Mesendoderm (in vitro differentiated cells): ENCODE results near the gene ABLIM1.

Source experiments
- DNase-seq: peaks from one replicate; pipeline ENCODE4 v3.0.0; 2013
- H2AK5ac ChIP-seq: 2 replicates; pipeline ENCODE4 v1.6.1; 2013; ENCODE audit warnings: low read length, inconsistent platforms
- H2BK120ac ChIP-seq: 2 replicates; pipeline ENCODE4 v1.6.1; 2013; ENCODE audit warnings: low read depth, mild to moderate bottlenecking, low read length, moderate library complexity, mixed read lengths
- H2BK15ac ChIP-seq: replicated peaks from 2 replicates; pipeline ENCODE4 v1.6.1; 2013; ENCODE audit warnings: low read depth, mild to moderate bottlenecking, moderate library complexity
- H2BK5ac ChIP-seq: 2 replicates; pipeline ENCODE4 v1.6.1; 2013; ENCODE audit warnings: low read length, inconsistent platforms
- H3K18ac ChIP-seq: 2 replicates; pipeline ENCODE4 v1.6.1; 2013; ENCODE audit warnings: mild to moderate bottlenecking, low read length, mixed read lengths
- H3K23ac ChIP-seq: one replicate; pipeline ENCODE4 v1.6.1; 2013; ENCODE audit warnings: low read length
- H3K27ac ChIP-seq: 2 replicates; pipeline ENCODE4 v1.5.1; 2013; ENCODE audit warnings: low read depth, mild to moderate bottlenecking, inconsistent platforms, low read length, moderate library complexity
- H3K27me3 ChIP-seq: 2 replicates; pipeline ENCODE4 v1.6.1; 2013; ENCODE audit warnings: low read length, control low read depth, mild to moderate bottlenecking, inconsistent platforms; ENCODE audit not compliant: insufficient read depth, poor library complexity
- H3K36me3 ChIP-seq: 2 replicates; pipeline ENCODE4 v1.6.1; 2013; ENCODE audit warnings: low read length, inconsistent platforms; ENCODE audit not compliant: control insufficient read depth, insufficient read depth
- H3K4ac ChIP-seq: one replicate; pipeline ENCODE4 v1.6.1; 2013; ENCODE audit warnings: low read depth, mild to moderate bottlenecking, low read length, moderate library complexity
- H3K4me1 ChIP-seq: 2 replicates; pipeline ENCODE4 v1.6.1; 2013; ENCODE audit warnings: low read depth, low read length, inconsistent platforms; ENCODE audit not compliant: control insufficient read depth
- H3K4me2 ChIP-seq: 2 replicates; pipeline ENCODE4 v1.6.1; 2013; ENCODE audit warnings: low read length
- H3K4me3 ChIP-seq: 2 replicates; pipeline ENCODE4 v1.5.1; 2013; ENCODE audit warnings: mild to moderate bottlenecking, low read length
- H3K56ac ChIP-seq: one replicate; pipeline ENCODE4 v1.6.1; 2013; ENCODE audit warnings: low read length
- H3K79me1 ChIP-seq: 2 replicates; pipeline ENCODE4 v1.6.1; 2013; ENCODE audit warnings: low read length, inconsistent platforms
- H3K79me2 ChIP-seq: 2 replicates; pipeline ENCODE4 v1.6.1; 2013; ENCODE audit warnings: mild to moderate bottlenecking, low read length; ENCODE audit not compliant: control insufficient read depth, insufficient read depth
- H3K9ac ChIP-seq: 2 replicates; pipeline ENCODE4 v1.6.1; 2013; ENCODE audit warnings: low read length, inconsistent platforms
- H4K5ac ChIP-seq: one replicate; pipeline ENCODE4 v1.6.1; 2013; ENCODE audit warnings: low read length
- H4K8ac ChIP-seq: one replicate; pipeline ENCODE4 v1.6.1; 2013; ENCODE audit warnings: low read depth, mild to moderate bottlenecking, control low read depth, low read length, moderate library complexity
- WGBS: extraction: QIAGEN DNeasy Blood & Tissue Kit; methylation state at CpG from one replicate; pipeline ENCODE4 v1.1.7; 2013; ENCODE audit warnings: low lambda C conversion rate, missing lambda C conversion rate; ENCODE audit not compliant: insufficient coverage; ENCODE audit errors: extremely low coverage; 5-methylcytosine and 5-hydroxymethylcytosine counted together

Gene ABLIM1

GRCh38 chr10:114632869-114633715 lies 25.0 kb downstream of the ABLIM1 start:
- Histone ChIP-seq H3K4me2 (no peak overlapping the region), H3K36me3 (no peaks in the 10 kb centered on the region), H3K9ac (no peak overlapping the region), H3K4me1 (no peaks in the 10 kb centered on the region), H3K4me3 (no peak overlapping the region), H3K18ac (no peak overlapping the region), H3K4ac (no peak overlapping the region), H4K8ac (no peak overlapping the region), H3K27me3 (no peaks in the 10 kb centered on the region), H3K27ac (peak overlapping the region; percentile 2), H3K79me1 (no peaks in the 10 kb centered on the region), H3K79me2 (no peaks in the 10 kb centered on the region), H2BK5ac (no peak overlapping the region), H4K5ac (no peak overlapping the region), H2AK5ac (no peak overlapping the region), H3K56ac (peak overlapping the region; percentile 2), H2BK15ac (no peak overlapping the region), H2BK120ac (no peak overlapping the region), H3K23ac (no peak overlapping the region)
- peak; percentile 91 for DNase-seq
- WGBS = no CpG with 5 or more reads among the region's 13 CpGs

DNA sequence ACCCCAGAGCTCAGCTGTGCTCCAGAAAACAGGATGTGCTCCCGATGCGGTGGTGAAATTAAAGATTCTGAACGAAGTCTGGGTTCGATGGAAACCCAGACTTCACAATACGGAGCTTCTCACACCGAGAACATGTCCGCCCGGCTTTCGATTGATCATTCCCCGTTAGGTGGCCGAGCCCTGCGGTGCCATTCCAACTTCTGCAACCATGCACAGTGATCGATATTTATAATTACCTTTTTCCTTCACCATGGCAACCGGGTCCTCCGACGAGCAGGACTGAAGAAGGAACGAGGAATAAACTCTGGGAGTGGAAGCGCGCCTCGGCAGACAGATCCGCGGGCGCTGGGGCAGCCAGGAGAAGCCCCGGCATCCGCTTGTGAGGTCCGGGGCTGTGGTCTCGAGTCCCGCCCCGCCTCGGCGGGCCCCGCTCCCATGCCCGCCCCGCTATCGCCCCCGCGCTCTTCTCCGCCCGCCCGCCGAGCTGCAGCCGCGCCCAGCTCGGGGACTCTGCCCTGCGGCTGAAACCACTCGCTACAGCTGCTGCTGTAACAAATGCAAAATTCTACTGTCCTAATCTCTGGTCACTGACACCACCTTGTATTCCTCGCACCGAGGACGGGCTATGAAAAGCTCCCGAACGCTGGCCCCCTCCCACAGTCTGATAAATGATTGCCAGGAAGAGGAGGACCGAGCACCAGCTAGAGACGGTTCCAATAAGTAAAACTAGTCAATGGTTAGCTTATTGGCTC lies 26.2 kb downstream of the ABLIM1 start:
- peak overlapping the region; percentile 63 for H3K18ac ChIP-seq
- no peak overlapping the region for H2BK120ac ChIP-seq
- peak overlapping the region; percentile 27 for H3K4me3 ChIP-seq
- H3K79me2 ChIP-seq = no peaks in the 10 kb centered on the region
- WGBS = no CpG with 5 or more reads among the region's 53 CpGs
- H3K4me1 ChIP-seq = no peaks in the 10 kb centered on the region
- H3K36me3 ChIP-seq = no peaks in the 10 kb centered on the region
- H3K23ac ChIP-seq = no peak overlapping the region
- H3K27ac ChIP-seq = no peak overlapping the region
- H3K27me3 ChIP-seq = no peaks in the 10 kb centered on the region
- no peak overlapping the region for H2BK5ac ChIP-seq
- no peak overlapping the region for H4K8ac ChIP-seq
- DNase-seq = peak; percentile 73
- H2BK15ac ChIP-seq = no peak overlapping the region
- H3K4me2 ChIP-seq = peak overlapping the region; percentile 66
- H2AK5ac ChIP-seq = no peak overlapping the region
- H3K79me1 ChIP-seq = no peaks in the 10 kb centered on the region
- no peak overlapping the region for H3K4ac ChIP-seq
- H3K9ac ChIP-seq = peak overlapping the region; percentile 9
- peak overlapping the region; percentile 38 for H3K56ac ChIP-seq
- H4K5ac ChIP-seq = no peak overlapping the region

GRCh38 chr10:114631090-114631665 lies 26.9 kb downstream of the ABLIM1 start:
- H3K79me1 ChIP-seq = no peaks in the 10 kb centered on the region
- H3K56ac ChIP-seq = no peak overlapping the region
- H4K8ac ChIP-seq = no peak overlapping the region
- H2BK5ac ChIP-seq = no peak overlapping the region
- H2BK15ac ChIP-seq = no peak overlapping the region
- no peaks in the 10 kb centered on the region for H3K79me2 ChIP-seq
- H3K4me3 ChIP-seq = no peak overlapping the region
- no peaks in the 10 kb centered on the region for H3K36me3 ChIP-seq
- H2AK5ac ChIP-seq = no peak overlapping the region
- no peak overlapping the region for H4K5ac ChIP-seq
- peak overlapping the region; percentile 66 for H3K4me2 ChIP-seq
- H2BK120ac ChIP-seq = no peak overlapping the region
- H3K27ac ChIP-seq = no peak overlapping the region
- WGBS = no CpG with 5 or more reads among the region's 9 CpGs
- H3K27me3 ChIP-seq = no peaks in the 10 kb centered on the region
- no peak for DNase-seq
- no peaks in the 10 kb centered on the region for H3K4me1 ChIP-seq
- no peak overlapping the region for H3K23ac ChIP-seq
- H3K18ac ChIP-seq = no peak overlapping the region
- no peak overlapping the region for H3K4ac ChIP-seq
- H3K9ac ChIP-seq = peak overlapping the region; percentile 9

DNA sequence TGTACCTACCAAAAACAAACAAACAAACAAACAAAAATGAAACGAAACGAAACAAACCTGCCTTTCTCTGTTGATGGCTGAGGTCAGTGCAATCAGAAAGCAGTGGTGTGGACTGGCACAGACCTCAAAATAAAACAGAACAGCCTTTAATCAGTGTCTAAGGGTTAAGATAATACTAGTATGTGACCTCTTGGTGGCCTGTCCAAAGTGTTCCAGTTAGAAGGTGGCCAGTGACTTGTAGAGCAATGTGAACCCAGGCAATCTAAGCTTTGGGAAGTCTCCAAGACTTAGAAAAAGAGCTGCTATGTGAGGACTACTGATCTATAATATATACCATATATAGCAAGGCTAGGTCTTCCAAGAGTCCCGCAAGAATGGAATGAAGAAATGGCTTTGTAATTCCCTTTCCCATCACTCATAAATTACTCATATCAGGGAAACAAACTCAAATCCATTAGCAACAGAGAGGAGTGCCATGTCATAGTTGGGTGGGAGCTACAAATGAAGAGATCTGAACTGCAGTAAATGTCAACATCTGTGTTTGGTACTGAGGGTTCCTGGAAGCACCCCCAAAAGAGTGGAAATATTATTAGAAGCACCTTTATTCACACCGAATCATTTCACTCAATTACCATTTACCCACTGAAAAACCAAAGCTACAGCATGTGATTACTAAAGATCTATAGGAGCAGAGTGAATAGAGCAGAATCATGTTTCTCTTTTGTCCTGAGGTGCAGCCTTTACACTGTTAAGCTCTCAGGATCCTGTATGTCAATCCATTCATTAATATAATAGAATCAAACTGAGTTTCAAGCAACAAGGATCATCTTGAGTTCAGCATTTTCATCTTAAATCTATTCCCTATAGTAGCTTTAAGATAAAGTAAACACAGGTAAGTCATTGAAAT lies 28.0 kb downstream of the ABLIM1 start:
- no peaks in the 10 kb centered on the region for H3K36me3 ChIP-seq
- no peak overlapping the region for H3K4me3 ChIP-seq
- no peak overlapping the region for H3K23ac ChIP-seq
- no peak overlapping the region for H3K56ac ChIP-seq
- WGBS = no CpG with 5 or more reads among the region's 4 CpGs
- no peak overlapping the region for H2AK5ac ChIP-seq
- DNase-seq = no peak
- no peaks in the 10 kb centered on the region for H3K4me1 ChIP-seq
- H2BK120ac ChIP-seq = no peak overlapping the region
- H3K4me2 ChIP-seq = no peak overlapping the region
- H4K8ac ChIP-seq = no peak overlapping the region
- H4K5ac ChIP-seq = no peak overlapping the region
- H3K79me2 ChIP-seq = no peaks in the 10 kb centered on the region
- H3K79me1 ChIP-seq = no peaks in the 10 kb centered on the region
- no peak overlapping the region for H3K9ac ChIP-seq
- H2BK15ac ChIP-seq = no peak overlapping the region
- no peak overlapping the region for H3K27ac ChIP-seq
- no peak overlapping the region for H3K4ac ChIP-seq
- no peak overlapping the region for H3K18ac ChIP-seq
- no peaks in the 10 kb centered on the region for H3K27me3 ChIP-seq
- no peak overlapping the region for H2BK5ac ChIP-seq

DNA sequence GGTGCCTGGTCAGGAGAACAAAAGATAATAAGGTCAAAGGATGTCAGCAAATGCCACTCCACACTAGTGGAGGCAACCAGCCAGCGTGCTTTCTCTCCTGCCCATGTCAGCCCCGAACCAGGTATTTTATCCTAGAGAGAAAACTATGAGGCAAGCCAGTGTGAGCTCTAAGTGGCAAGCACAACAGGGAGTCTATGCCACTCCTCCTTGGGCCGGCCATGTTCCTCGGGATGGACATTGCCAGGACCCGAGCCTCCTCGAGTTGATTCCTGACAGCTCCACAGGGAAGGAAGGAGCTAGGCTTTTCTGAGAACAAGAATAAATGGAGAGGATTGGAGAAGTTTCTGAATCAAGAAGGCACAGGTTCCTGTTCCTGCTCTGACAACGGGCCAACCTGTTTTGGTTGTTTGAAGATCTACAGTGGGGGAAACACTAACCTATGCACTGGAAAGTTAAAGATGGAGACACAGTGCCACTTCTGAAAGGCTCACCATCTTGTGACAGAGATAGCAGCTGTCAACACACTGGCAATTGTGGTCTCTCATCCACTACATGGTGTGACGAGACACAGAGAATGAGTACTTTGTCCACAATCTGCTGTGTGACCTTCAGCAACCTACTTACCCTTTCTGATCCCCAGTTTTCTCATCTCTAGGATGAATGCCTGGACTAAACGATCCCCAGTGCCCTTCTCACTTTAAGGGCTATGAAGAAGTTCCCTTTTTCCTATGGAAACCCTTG lies 28.8 kb downstream of the ABLIM1 start:
- H2BK15ac ChIP-seq = no peak overlapping the region
- no peaks in the 10 kb centered on the region for H3K79me2 ChIP-seq
- H3K18ac ChIP-seq = no peak overlapping the region
- no peak overlapping the region for H3K27ac ChIP-seq
- no peaks in the 10 kb centered on the region for H3K27me3 ChIP-seq
- H2AK5ac ChIP-seq = no peak overlapping the region
- H3K4me2 ChIP-seq = no peak overlapping the region
- H3K36me3 ChIP-seq = no peaks in the 10 kb centered on the region
- H4K5ac ChIP-seq = no peak overlapping the region
- no peak overlapping the region for H4K8ac ChIP-seq
- no CpG with 5 or more reads among the region's 9 CpGs for WGBS
- H3K4me1 ChIP-seq = peaks cover under 1% of the 10 kb centered on the region
- no peak overlapping the region for H3K4ac ChIP-seq
- H3K79me1 ChIP-seq = no peaks in the 10 kb centered on the region
- H2BK5ac ChIP-seq = no peak overlapping the region
- no peak overlapping the region for H2BK120ac ChIP-seq
- no peak overlapping the region for H3K9ac ChIP-seq
- no peak overlapping the region for H3K23ac ChIP-seq
- H3K4me3 ChIP-seq = no peak overlapping the region
- no peak for DNase-seq
- H3K56ac ChIP-seq = no peak overlapping the region
